Inferior parietal cortex (tissue), 1 donor: ENCODE data around the gene SECISBP2.

ENCODE experiments used
- DNase-seq: peaks from one replicate; pipeline ENCODE4 v3.0.0-alpha.2; 2016; ENCODE audit errors: extremely low spot score

SECISBP2 gene

GRCh38 chr9:89382026-89382986, 64.0 kb downstream of the SECISBP2 start:
- DNase-seq: no peak

- DNase-seq: no peak
Measured at GRCh38 chr9:89383030-89383720, 64.9 kb downstream of the SECISBP2 start.

GRCh38 chr9:89383721-89384300, 65.5 kb downstream of the SECISBP2 start:
- no peak for DNase-seq

- no peak for DNase-seq
Measured at GRCh38 chr9:89384783-89385182, 66.5 kb downstream of the SECISBP2 start.

GRCh38 chr9:89386206-89386605, 67.9 kb downstream of the SECISBP2 start:
- DNase-seq: no peak

GRCh38 chr9:89386797-89387196, 68.5 kb downstream of the SECISBP2 start:
- no peak for DNase-seq

GRCh38 chr9:89387197-89387849, 69.0 kb downstream of the SECISBP2 start:
- DNase-seq: no peak

GRCh38 chr9:89388084-89388867, 70.0 kb downstream of the SECISBP2 start:
- DNase-seq: peak; percentile 66

- DNase-seq: no peak
Measured at GRCh38 chr9:89388868-89389177, 70.5 kb downstream of the SECISBP2 start.

- no peak for DNase-seq
Measured at GRCh38 chr9:89390068-89390555, 71.8 kb downstream of the SECISBP2 start.

GRCh38 chr9:89390578-89391116, 72.3 kb downstream of the SECISBP2 start:
- no peak for DNase-seq

- DNase-seq: no peak
Measured at GRCh38 chr9:89391585-89391984, 73.3 kb downstream of the SECISBP2 start.

- no peak for DNase-seq
Measured at GRCh38 chr9:89394412-89394811, 76.1 kb downstream of the SECISBP2 start.

GRCh38 chr9:89395931-89396710, 77.8 kb downstream of the SECISBP2 start:
- no peak for DNase-seq

GRCh38 chr9:89397471-89397870, 79.2 kb downstream of the SECISBP2 start:
- no peak for DNase-seq

GRCh38 chr9:89398621-89399020, 80.3 kb downstream of the SECISBP2 start:
- no peak for DNase-seq

GRCh38 chr9:89400403-89401116, 82.3 kb downstream of the SECISBP2 start:
- no peak for DNase-seq

- DNase-seq: no peak
Measured at GRCh38 chr9:89402695-89403427, 84.6 kb downstream of the SECISBP2 start.

- DNase-seq: no peak
Measured at GRCh38 chr9:89404074-89404473, 85.8 kb downstream of the SECISBP2 start.
